ENCODE results near the gene PPFIA1.
A peak's percentile ranks its signal among the peaks of the same experiment; 100 is the strongest.

Gene PPFIA1

GRCh38 chr11:70270104-70270876, at the start of gene PPFIA1:
Gene PPFIA1 (plus strand): TSS chr11:70270690. CDS start chr11:70272173, 1,483 bp downstream.
- DNase-seq = peak; percentile 94

GRCh38 chr11:70220920-70221319, 49.6 kb upstream of the PPFIA1 start:
- DNase-seq = no peak

- DNase-seq = no peak
These were observed 44.8 kb upstream of the PPFIA1 start for GRCh38 chr11:70225681-70226177.

- DNase-seq = no peak
These were observed 44.3 kb upstream of the PPFIA1 start for GRCh38 chr11:70226183-70226582.

GRCh38 chr11:70226967-70227366, 43.5 kb upstream of the PPFIA1 start:
- no peak for DNase-seq

- DNase-seq = no peak
These were observed 40.8 kb upstream of the PPFIA1 start for GRCh38 chr11:70229737-70230136.

GRCh38 chr11:70230151-70230839, 40.2 kb upstream of the PPFIA1 start:
- DNase-seq = no peak

GRCh38 chr11:70230840-70231710, 39.4 kb upstream of the PPFIA1 start:
- no peak for DNase-seq

GRCh38 chr11:70233034-70233433, 37.5 kb upstream of the PPFIA1 start:
- no peak for DNase-seq

GRCh38 chr11:70233511-70233934, 37.0 kb upstream of the PPFIA1 start:
- DNase-seq = no peak

- no peak for DNase-seq
These were observed 36.5 kb upstream of the PPFIA1 start for GRCh38 chr11:70233962-70234361.

- no peak for DNase-seq
These were observed 30.2 kb upstream of the PPFIA1 start for GRCh38 chr11:70240337-70240736.

- DNase-seq = no peak
These were observed 28.8 kb upstream of the PPFIA1 start for GRCh38 chr11:70241709-70242108.

GRCh38 chr11:70242885-70243284, 27.6 kb upstream of the PPFIA1 start:
- no peak for DNase-seq

GRCh38 chr11:70243912-70244652, 26.4 kb upstream of the PPFIA1 start:
- no peak for DNase-seq

GRCh38 chr11:70244698-70245097, 25.8 kb upstream of the PPFIA1 start:
- DNase-seq = no peak

GRCh38 chr11:70246196-70246595, 24.3 kb upstream of the PPFIA1 start:
- no peak for DNase-seq

GRCh38 chr11:70247042-70247709, 23.3 kb upstream of the PPFIA1 start:
- DNase-seq = no peak

GRCh38 chr11:70247710-70248072, 22.8 kb upstream of the PPFIA1 start:
- no peak for DNase-seq

GRCh38 chr11:70250876-70251658, 19.4 kb upstream of the PPFIA1 start:
- no peak for DNase-seq

Data from NCI-H2029 (cell line).